ENCODE data around the gene TMOD3.

The TMOD3 gene

GRCh38 chr15:51912528-51912927 lies 83.1 kb downstream of the TMOD3 start:
- no peak for DNase-seq

GRCh38 chr15:51917493-51917892 lies 88.0 kb downstream of the TMOD3 start:
- DNase-seq, result no peak

- DNase-seq, result no peak
Measured at GRCh38 chr15:51924156-51925068, 95.0 kb downstream of the TMOD3 start.

GRCh38 chr15:51926809-51927208 lies 97.4 kb downstream of the TMOD3 start:
- no peak for DNase-seq

- no peak for DNase-seq
Measured at GRCh38 chr15:51931016-51931415, 101.6 kb downstream of the TMOD3 start.

GRCh38 chr15:51931638-51932037 lies 102.2 kb downstream of the TMOD3 start:
- DNase-seq, result no peak

GRCh38 chr15:51932161-51932560 lies 102.7 kb downstream of the TMOD3 start:
- DNase-seq, result no peak

GRCh38 chr15:51935466-51936104 lies 106.1 kb downstream of the TMOD3 start:
- no peak for DNase-seq

- DNase-seq, result no peak
Measured at GRCh38 chr15:51936105-51936478, 106.6 kb downstream of the TMOD3 start.

GRCh38 chr15:51938286-51938685 lies 108.8 kb downstream of the TMOD3 start:
- DNase-seq, result no peak

GRCh38 chr15:51939216-51939615 lies 109.8 kb downstream of the TMOD3 start:
- no peak for DNase-seq

GRCh38 chr15:51947124-51947523 lies 117.7 kb downstream of the TMOD3 start:
- DNase-seq, result no peak

- no peak for DNase-seq
Measured at GRCh38 chr15:51952805-51953204, 123.4 kb downstream of the TMOD3 start.

- DNase-seq, result no peak
Measured at GRCh38 chr15:51955504-51955903, 126.1 kb downstream of the TMOD3 start.
